Kidney tubule cell (primary cell): ENCODE data around the gene ETHE1.

Source experiments
- DNase-seq: peaks from one replicate; pipeline ENCODE4 v3.0.0-alpha.2; 2018; ENCODE audit warnings: low spot score

ETHE1 gene

GRCh38 chr19:43490759-43491158 lies 36.2 kb downstream of the ETHE1 start:
- no peak for DNase-seq

GRCh38 chr19:43489979-43490599 lies 36.9 kb downstream of the ETHE1 start:
- DNase-seq = no peak

GRCh38 chr19:43489310-43489709 lies 37.7 kb downstream of the ETHE1 start:
- DNase-seq = no peak

- DNase-seq = no peak
Measured at GRCh38 chr19:43488179-43488578, 38.8 kb downstream of the ETHE1 start.

GRCh38 chr19:43486412-43486811 lies 40.6 kb downstream of the ETHE1 start:
- DNase-seq = no peak

GRCh38 chr19:43485951-43486350 lies 41.0 kb downstream of the ETHE1 start:
- DNase-seq = no peak

GRCh38 chr19:43483281-43483680 lies 43.7 kb downstream of the ETHE1 start:
- DNase-seq = no peak

- DNase-seq = no peak
Measured at GRCh38 chr19:43482193-43482592, 44.8 kb downstream of the ETHE1 start.

GRCh38 chr19:43481701-43482100 lies 45.3 kb downstream of the ETHE1 start:
- DNase-seq = no peak

- DNase-seq = no peak
Measured at GRCh38 chr19:43480574-43480973, 46.4 kb downstream of the ETHE1 start.

- DNase-seq = no peak
Measured at GRCh38 chr19:43479961-43480561, 46.9 kb downstream of the ETHE1 start.

- no peak for DNase-seq
Measured at GRCh38 chr19:43479226-43479625, 47.8 kb downstream of the ETHE1 start.

- no peak for DNase-seq
Measured at GRCh38 chr19:43478323-43478722, 48.7 kb downstream of the ETHE1 start.

GRCh38 chr19:43476606-43477005 lies 50.4 kb downstream of the ETHE1 start:
- peak; percentile 62 for DNase-seq

- DNase-seq = peak; percentile 93
Measured at GRCh38 chr19:43474986-43475705, 51.9 kb downstream of the ETHE1 start.

- DNase-seq = no peak
Measured at GRCh38 chr19:43474487-43474886, 52.5 kb downstream of the ETHE1 start.

GRCh38 chr19:43471091-43471490 lies 55.9 kb downstream of the ETHE1 start:
- no peak for DNase-seq

- DNase-seq = no peak
Measured at GRCh38 chr19:43470288-43470687, 56.7 kb downstream of the ETHE1 start.

GRCh38 chr19:43469160-43469480 lies 57.9 kb downstream of the ETHE1 start:
- DNase-seq = no peak

- no peak for DNase-seq
Measured at GRCh38 chr19:43468354-43469159, 58.4 kb downstream of the ETHE1 start.

GRCh38 chr19:43467730-43468129 lies 59.3 kb downstream of the ETHE1 start:
- no peak for DNase-seq

GRCh38 chr19:43467276-43467675 lies 59.7 kb downstream of the ETHE1 start:
- DNase-seq = no peak

GRCh38 chr19:43466793-43467192 lies 60.2 kb downstream of the ETHE1 start:
- DNase-seq = no peak
